KBM-7 (cell line): ENCODE results near the gene DYRK1B.
"Not testable (repeated sequence)": the region's sequence is repeated elsewhere in the genome, so short reads cannot be mapped to it uniquely, and the experiment has no call there.

ENCODE experiments used
- DNase-seq: peaks from one replicate; pipeline ENCODE4 v3.0.0-alpha.2; 2015
- in situ Hi-C: fragments of 300-500 bp; cut with MboI; formaldehyde crosslinking; loops from 2 replicates; pipeline ENCODE4 v1.14.3; 2020; ENCODE audit warnings: low sequenced_read_pairs, low pct_unique_long_range_greater_than_20kb, mixed read lengths

Gene DYRK1B

GRCh38 chr19:39833464-39834286, at the start of gene DYRK1B:
TSS of gene DYRK1B (minus strand) at chr19:39834162. CDS start at chr19:39831867, 2,295 bp downstream.
- peak; percentile 37 for DNase-seq
- in situ Hi-C loops: no loop called here

GRCh38 chr19:39882645-39883044, 48.7 kb upstream of the DYRK1B start:
- DNase-seq, in situ Hi-C loops: not testable (repeated sequence)

- in situ Hi-C loops: not testable (repeated sequence)
Measured at GRCh38 chr19:39881495-39882110, 47.6 kb upstream of the DYRK1B start.

GRCh38 chr19:39880241-39880640, 46.3 kb upstream of the DYRK1B start:
- DNase-seq, in situ Hi-C loops: not testable (repeated sequence)

More at GRCh38 chr19:39881495-39882110, 47.6 kb upstream of the DYRK1B start:
- peak; percentile 73 for DNase-seq

- in situ Hi-C loops, DNase-seq: not testable (repeated sequence)
Measured at GRCh38 chr19:39879796-39880195, 45.8 kb upstream of the DYRK1B start.

GRCh38 chr19:39878866-39879265, 44.9 kb upstream of the DYRK1B start:
- in situ Hi-C loops, DNase-seq: not testable (repeated sequence)

GRCh38 chr19:39878398-39878797, 44.4 kb upstream of the DYRK1B start:
- no peak for DNase-seq
- in situ Hi-C loops: no loop called here

- in situ Hi-C loops: not testable (repeated sequence)
Measured at GRCh38 chr19:39877982-39878381, 44.0 kb upstream of the DYRK1B start.

GRCh38 chr19:39877488-39877887, 43.5 kb upstream of the DYRK1B start:
- DNase-seq, in situ Hi-C loops: not testable (repeated sequence)

More at GRCh38 chr19:39877982-39878381, 44.0 kb upstream of the DYRK1B start:
- not testable (repeated sequence) for DNase-seq

- DNase-seq, in situ Hi-C loops: not testable (repeated sequence)
Measured at GRCh38 chr19:39876486-39876885, 42.5 kb upstream of the DYRK1B start.

GRCh38 chr19:39875401-39875864, 41.5 kb upstream of the DYRK1B start:
- DNase-seq, in situ Hi-C loops: not testable (repeated sequence)

- DNase-seq: no peak
- in situ Hi-C loops: no loop called here
Measured at GRCh38 chr19:39874404-39874803, 40.4 kb upstream of the DYRK1B start.

GRCh38 chr19:39873385-39873784, 39.4 kb upstream of the DYRK1B start:
- no peak for DNase-seq
- in situ Hi-C loops: no loop called here

GRCh38 chr19:39871886-39872866, 38.2 kb upstream of the DYRK1B start:
- in situ Hi-C loops: no loop called here
- no peak for DNase-seq

- DNase-seq: no peak
- in situ Hi-C loops: no loop called here
Measured at GRCh38 chr19:39871362-39871761, 37.4 kb upstream of the DYRK1B start.

- DNase-seq: no peak
- in situ Hi-C loops: no loop called here
Measured at GRCh38 chr19:39870171-39870971, 36.4 kb upstream of the DYRK1B start.

GRCh38 chr19:39867952-39868351, 34.0 kb upstream of the DYRK1B start:
- no peak for DNase-seq
- in situ Hi-C loops: no loop called here

GRCh38 chr19:39867133-39867532, 33.2 kb upstream of the DYRK1B start:
- no peak for DNase-seq
- in situ Hi-C loops: no loop called here
